Nephron (organoid): Measurements from ENCODE around the gene ZDHHC11.
"Not testable (repeated sequence)": the region's sequence is repeated elsewhere in the genome, so short reads cannot be mapped to it uniquely, and the experiment has no call there.

ENCODE experiments used
- H3K27ac Mint-ChIP-seq, 3 experiments: 2 replicates each; pipeline ENCODE4 v1.8.0; 2020; ENCODE audit warnings: mixed read lengths in 3 of 3, mild to moderate bottlenecking in 2 of 3, moderate library complexity in 1 of 3
- H3K27me3 Mint-ChIP-seq: 2 replicates; pipeline ENCODE4 v1.8.0; 2021; ENCODE audit warnings: low read depth, mild to moderate bottlenecking, moderate library complexity, mixed read lengths
- H3K36me3 Mint-ChIP-seq: 2 replicates; pipeline ENCODE4 v1.8.0; 2020; ENCODE audit warnings: low read depth, mixed read lengths
- H3K4me1 Mint-ChIP-seq: 2 replicates; pipeline ENCODE4 v1.8.0; 2020; ENCODE audit warnings: mixed read lengths
- H3K4me3 Mint-ChIP-seq, 3 experiments: 2 replicates each; pipeline ENCODE4 v1.8.0; 2020; ENCODE audit warnings: mild to moderate bottlenecking in 3 of 3, mixed read lengths in 3 of 3, moderate library complexity in 2 of 3
- H3K9me3 Mint-ChIP-seq: 2 replicates; pipeline ENCODE4 v1.8.0; 2020; ENCODE audit warnings: mixed read lengths
- TF ChIP-seq, protein P1 (sequence below), 3 experiments: fragments of 200-600 bp; sonication (generic); IDR thresholded peaks; one replicate each; pipeline ENCODE4 v1.5.0; 2021; ENCODE audit warnings: antibody characterized with exemption in 3 of 3; ENCODE audit not compliant: unreplicated experiment in 3 of 3

The ZDHHC11 gene

DNA sequence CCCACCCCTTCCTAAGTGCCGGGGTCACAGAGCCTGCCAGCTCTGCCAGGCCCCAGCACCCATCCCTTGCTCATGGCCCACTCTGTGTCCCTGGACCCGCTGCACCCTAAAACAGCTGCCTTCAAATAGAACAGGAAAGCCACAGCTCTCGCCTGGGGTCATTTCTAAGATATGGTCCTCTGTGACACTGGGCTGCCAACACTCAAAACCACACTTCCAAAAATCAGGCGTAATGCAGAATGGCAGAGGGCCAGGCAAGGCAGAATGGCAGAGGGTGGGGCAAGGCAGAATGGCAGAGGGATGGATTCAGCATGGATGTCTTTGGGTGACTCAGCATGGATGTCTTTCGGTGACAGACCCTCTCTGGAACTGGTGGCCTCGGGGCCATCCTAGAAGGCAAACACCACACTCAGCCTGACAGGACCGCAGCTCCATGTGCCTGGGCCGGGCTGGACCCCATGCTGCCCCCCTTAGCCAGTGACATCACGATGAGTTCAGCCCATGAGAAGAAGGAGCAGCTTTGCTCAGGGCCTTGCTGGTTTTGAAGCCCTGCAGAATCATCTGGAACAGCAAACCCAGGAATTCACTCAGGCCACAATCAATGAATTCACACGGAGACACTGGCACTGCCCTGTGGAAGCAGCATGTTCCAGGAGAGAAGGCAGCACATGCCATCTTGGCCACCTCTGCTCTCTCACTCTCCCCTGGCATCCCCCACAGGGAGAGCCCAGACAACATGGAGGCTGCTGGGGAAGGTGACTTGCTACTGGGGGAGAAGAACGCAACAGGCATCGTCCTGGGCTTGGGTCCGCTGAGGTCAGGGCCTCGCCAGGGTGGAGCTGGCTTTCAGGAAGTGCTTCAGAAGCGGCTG, 9.0 kb downstream of the ZDHHC11 start:
- H3K9me3 Mint-ChIP-seq, H3K27ac Mint-ChIP-seq, H3K4me3 Mint-ChIP-seq, H3K36me3 Mint-ChIP-seq, H3K4me1 Mint-ChIP-seq: not testable (repeated sequence)
- H3K27me3 Mint-ChIP-seq = peaks cover 13% of the 10 kb centered on the region

DNA sequence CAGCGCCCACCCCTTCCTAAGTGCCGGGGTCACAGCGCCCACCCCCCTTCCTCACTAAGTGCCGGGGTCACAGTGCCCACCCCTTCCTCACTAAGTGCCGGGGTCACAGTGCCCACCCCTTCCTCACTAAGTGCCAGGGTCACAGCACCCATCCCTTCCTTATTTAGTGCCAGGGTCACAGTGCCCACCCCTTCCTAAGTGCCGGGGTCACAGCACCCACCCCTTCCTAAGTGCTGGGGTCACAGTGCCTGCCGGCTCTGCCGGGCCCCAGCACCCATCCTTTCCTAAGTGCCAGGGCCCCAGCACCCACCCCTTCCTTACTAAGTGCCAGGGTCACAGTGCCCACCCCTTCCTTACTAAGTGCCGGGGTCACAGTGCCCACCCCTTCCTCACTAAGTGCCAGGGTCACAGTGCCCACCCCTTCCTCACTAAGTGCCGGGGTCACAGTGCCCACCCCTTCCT, 9.8 kb downstream of the ZDHHC11 start:
- H3K27me3 Mint-ChIP-seq, H3K27ac Mint-ChIP-seq, H3K9me3 Mint-ChIP-seq, H3K36me3 Mint-ChIP-seq, H3K4me1 Mint-ChIP-seq, H3K4me3 Mint-ChIP-seq: not testable (repeated sequence)

DNA sequence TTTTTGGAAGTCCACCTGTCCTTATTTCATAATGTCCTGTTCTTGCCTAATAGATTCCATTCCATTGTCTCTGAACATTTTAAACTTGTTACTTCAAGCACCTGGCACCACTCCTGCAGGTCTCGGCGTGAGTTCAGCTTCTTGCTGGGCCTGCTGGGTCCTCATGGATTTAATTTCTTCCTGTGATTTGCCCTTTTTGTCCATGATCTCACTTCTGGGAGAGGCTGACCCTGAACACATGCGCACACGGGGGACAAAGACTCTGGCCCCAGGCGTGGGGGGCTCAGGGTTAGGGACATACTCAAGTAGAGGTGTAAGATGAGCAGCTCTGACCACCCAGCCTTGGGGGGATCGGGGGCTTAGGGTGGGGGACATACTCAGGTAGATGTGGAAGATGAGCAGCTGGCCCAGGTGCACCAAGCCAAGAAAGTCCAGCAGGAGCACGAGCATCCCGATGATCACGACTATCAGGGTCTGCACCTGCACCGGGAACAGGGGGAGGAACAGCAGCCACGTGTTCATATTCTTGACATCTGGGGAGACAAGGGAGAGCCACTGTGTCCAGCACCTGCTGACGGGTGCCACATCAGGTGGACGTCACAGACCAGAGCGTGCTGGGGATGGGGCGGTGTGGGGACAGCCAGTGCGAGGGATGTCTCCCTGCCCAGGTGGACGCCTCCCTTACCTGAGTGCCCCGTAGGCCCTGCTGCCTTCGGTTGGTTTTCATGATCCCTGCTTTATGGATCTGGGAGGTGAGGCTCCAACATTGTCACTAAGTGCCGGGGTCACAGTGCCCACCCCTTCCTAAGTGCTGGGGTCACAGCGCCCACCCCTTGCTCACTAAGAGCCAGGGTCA, 10.4 kb downstream of the ZDHHC11 start:
- H3K27ac Mint-ChIP-seq, H3K4me3 Mint-ChIP-seq, H3K27me3 Mint-ChIP-seq, H3K36me3 Mint-ChIP-seq, H3K4me1 Mint-ChIP-seq, H3K9me3 Mint-ChIP-seq: not testable (repeated sequence)

- H3K27me3 Mint-ChIP-seq, H3K36me3 Mint-ChIP-seq, H3K4me1 Mint-ChIP-seq, H3K4me3 Mint-ChIP-seq, H3K9me3 Mint-ChIP-seq, H3K27ac Mint-ChIP-seq: not testable (repeated sequence)
Measured at GRCh38 chr5:838431-838851, 12.3 kb downstream of the ZDHHC11 start.

DNA sequence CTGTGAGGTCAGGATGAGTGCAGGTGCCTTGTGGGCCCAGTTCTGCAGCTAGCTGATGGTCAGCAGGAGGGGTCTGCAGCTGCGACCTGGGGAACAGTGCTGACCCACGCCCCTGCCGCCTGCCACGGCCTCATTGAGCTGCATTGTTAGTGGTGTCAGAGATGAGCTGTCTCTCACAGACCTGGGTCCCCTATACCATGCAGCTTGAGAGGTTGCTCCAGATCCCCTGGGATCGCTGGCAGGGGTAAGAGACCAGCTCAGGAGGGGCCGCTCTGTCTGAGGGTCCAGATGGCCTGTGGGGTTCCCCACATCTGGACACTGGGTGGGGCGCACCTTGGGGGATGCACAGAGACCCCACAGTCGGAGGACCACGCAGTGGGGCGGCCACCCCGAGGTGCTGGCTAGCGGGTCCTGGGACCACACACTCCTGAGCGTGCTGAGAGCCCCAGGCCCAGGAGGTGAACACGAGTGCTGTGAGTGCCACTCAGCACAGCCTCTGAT, 13.1 kb downstream of the ZDHHC11 start:
- H3K36me3 Mint-ChIP-seq, H3K4me3 Mint-ChIP-seq, H3K27me3 Mint-ChIP-seq, H3K9me3 Mint-ChIP-seq, H3K4me1 Mint-ChIP-seq, H3K27ac Mint-ChIP-seq: not testable (repeated sequence)

- H3K27ac Mint-ChIP-seq, H3K9me3 Mint-ChIP-seq, H3K4me1 Mint-ChIP-seq, H3K4me3 Mint-ChIP-seq, H3K27me3 Mint-ChIP-seq, H3K36me3 Mint-ChIP-seq: not testable (repeated sequence)
Measured at GRCh38 chr5:835933-836612, 14.7 kb downstream of the ZDHHC11 start.

GRCh38 chr5:834013-834412, 16.8 kb downstream of the ZDHHC11 start:
- H3K4me1 Mint-ChIP-seq, H3K27ac Mint-ChIP-seq, H3K9me3 Mint-ChIP-seq, H3K36me3 Mint-ChIP-seq, H3K4me3 Mint-ChIP-seq, H3K27me3 Mint-ChIP-seq: not testable (repeated sequence)

GRCh38 chr5:828194-828593, 22.6 kb downstream of the ZDHHC11 start:
- H3K4me3 Mint-ChIP-seq, H3K9me3 Mint-ChIP-seq, H3K4me1 Mint-ChIP-seq, H3K27me3 Mint-ChIP-seq, H3K27ac Mint-ChIP-seq: not testable (repeated sequence)
- H3K36me3 Mint-ChIP-seq = peaks cover 20% of the 10 kb centered on the region

- H3K27me3 Mint-ChIP-seq, H3K9me3 Mint-ChIP-seq, H3K4me3 Mint-ChIP-seq, H3K4me1 Mint-ChIP-seq, H3K27ac Mint-ChIP-seq: not testable (repeated sequence)
- peaks cover 36% of the 10 kb centered on the region for H3K36me3 Mint-ChIP-seq
Measured at GRCh38 chr5:825544-825943, 25.2 kb downstream of the ZDHHC11 start.

- Mint-ChIP-seq H3K27me3 (no peaks in the 10 kb centered on the region), H3K4me1 (no peaks in the 10 kb centered on the region)
- TF ChIP-seq, protein P1, sequence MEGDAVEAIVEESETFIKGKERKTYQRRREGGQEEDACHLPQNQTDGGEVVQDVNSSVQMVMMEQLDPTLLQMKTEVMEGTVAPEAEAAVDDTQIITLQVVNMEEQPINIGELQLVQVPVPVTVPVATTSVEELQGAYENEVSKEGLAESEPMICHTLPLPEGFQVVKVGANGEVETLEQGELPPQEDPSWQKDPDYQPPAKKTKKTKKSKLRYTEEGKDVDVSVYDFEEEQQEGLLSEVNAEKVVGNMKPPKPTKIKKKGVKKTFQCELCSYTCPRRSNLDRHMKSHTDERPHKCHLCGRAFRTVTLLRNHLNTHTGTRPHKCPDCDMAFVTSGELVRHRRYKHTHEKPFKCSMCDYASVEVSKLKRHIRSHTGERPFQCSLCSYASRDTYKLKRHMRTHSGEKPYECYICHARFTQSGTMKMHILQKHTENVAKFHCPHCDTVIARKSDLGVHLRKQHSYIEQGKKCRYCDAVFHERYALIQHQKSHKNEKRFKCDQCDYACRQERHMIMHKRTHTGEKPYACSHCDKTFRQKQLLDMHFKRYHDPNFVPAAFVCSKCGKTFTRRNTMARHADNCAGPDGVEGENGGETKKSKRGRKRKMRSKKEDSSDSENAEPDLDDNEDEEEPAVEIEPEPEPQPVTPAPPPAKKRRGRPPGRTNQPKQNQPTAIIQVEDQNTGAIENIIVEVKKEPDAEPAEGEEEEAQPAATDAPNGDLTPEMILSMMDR (IDR thresholded peaks at IDR 0.05; ENCODE audit: unreplicated experiment in 3 of 3) = no peak
Measured at GRCh38 chr5:821504-821903, 29.3 kb downstream of the ZDHHC11 start.

More at GRCh38 chr5:821504-821903, 29.3 kb downstream of the ZDHHC11 start:
- H3K4me3 Mint-ChIP-seq = no peak overlapping the region
- no peak overlapping the region for H3K27ac Mint-ChIP-seq
- peaks cover 50% of the 10 kb centered on the region for H3K36me3 Mint-ChIP-seq
- no peaks in the 10 kb centered on the region for H3K9me3 Mint-ChIP-seq
